Measurements from ENCODE around the gene MAP2K5. TPM values are rescaled to one million over a fixed set of nuclear protein-coding genes. Genes with fewer than 3 reads are reported as not detected.
A peak's percentile ranks its signal among the peaks of the same experiment; 100 is the strongest.

Gene MAP2K5
- total RNA-seq, 1 experiment from 2014 or later: 15.0 TPM

DNA sequence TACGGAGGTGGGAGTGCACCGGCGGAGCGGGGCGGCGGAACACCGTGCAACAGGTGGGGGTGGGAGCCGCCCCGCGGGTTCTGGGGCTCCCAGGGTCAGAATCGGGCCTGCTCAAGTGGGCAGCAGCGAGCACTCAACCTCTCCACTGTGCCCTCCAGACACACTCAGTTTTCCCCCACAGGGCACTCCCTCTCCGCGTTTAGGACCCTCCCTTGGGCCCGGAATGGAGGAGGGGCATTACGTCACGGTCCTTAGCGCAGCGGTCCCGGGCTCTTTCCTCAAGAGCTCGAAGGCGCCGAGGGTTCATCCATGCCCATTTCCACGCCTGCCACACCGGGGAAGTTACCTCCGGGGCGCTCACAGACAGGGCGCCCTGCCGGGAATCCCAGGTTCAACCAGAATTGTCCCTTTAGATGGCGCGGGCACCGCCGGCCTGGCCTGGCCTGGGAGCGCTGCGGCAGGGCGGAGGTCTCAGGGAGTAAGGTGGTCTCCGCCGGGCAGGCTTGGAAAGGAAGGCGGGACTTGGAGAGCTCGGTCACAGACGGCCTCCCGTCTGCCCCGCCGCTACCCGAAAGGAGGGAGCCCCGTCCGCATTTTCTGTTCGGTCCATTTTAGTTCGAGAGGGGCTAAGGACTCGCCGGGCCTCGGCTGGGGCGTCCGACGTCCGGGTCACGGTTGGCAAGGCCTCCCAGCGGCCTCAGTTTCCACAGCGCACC, 292.2 kb downstream of the MAP2K5 start:
- no peak overlapping the region for H2BK15ac ChIP-seq (ENCODE audit: low read depth, low read length)
- H3K9me3 Mint-ChIP-seq: peaks cover 0 to 4% of the 10 kb centered on the region in 2 experiments; a peak in 2 of 5 replicates
- peaks cover 18% of the 10 kb centered on the region for H3K23me2 ChIP-seq (ENCODE audit: insufficient read length, low read depth, low read length, poor library complexity, severe bottlenecking)
- no peak overlapping the region for H3K23ac ChIP-seq (ENCODE audit: insufficient read length, low read depth, low read length)
- no peak overlapping the region for H3K14ac ChIP-seq (ENCODE audit: insufficient read depth, low read length)
- H3K27ac ChIP-seq (ENCODE audit: insufficient read length, low read depth, low read length): no peak overlapping the region
- no peaks in the 10 kb centered on the region for H4K20me1 ChIP-seq (ENCODE audit: control insufficient read depth, insufficient read depth, insufficient read length)
- peak overlapping the region; percentile 77 for H3K4me2 ChIP-seq (ENCODE audit: insufficient read depth, insufficient read length, low read length)
- peak overlapping the region; percentile 52 to 75 for H3K4me3 Mint-ChIP-seq
- H4K8ac ChIP-seq (replicated peaks; ENCODE audit: insufficient read length, low read depth, low read length): no peak overlapping the region
- no peak for DNase-seq
- H2AFZ ChIP-seq (ENCODE audit: low read length): no peak overlapping the region
- H4K91ac ChIP-seq (ENCODE audit: insufficient read length, low read depth, low read length): no peak overlapping the region
- H3K9ac ChIP-seq (ENCODE audit: extremely low read depth, insufficient read length, low read length): no peak overlapping the region
- no peaks in the 10 kb centered on the region for H3K79me2 ChIP-seq (ENCODE audit: insufficient read depth, low read length)
- H4K5ac ChIP-seq (ENCODE audit: insufficient read length, low read depth, low read length): no peak overlapping the region
- H3K27me3 ChIP-seq (ENCODE audit: insufficient read depth, low read length): peaks cover 79% of the 10 kb centered on the region
- no peak overlapping the region for H2BK12ac ChIP-seq (ENCODE audit: insufficient read length, low read depth, low read length)
- no peak overlapping the region for H3K56ac ChIP-seq (ENCODE audit: insufficient read length, low read depth, low read length)
- no peak overlapping the region for H2BK120ac ChIP-seq (ENCODE audit: low read depth, low read length, poor library complexity, severe bottlenecking)
- H3K4me1 Mint-ChIP-seq: peaks cover 45 to 50% of the 10 kb centered on the region in 2 experiments
- peaks cover 93% of the 10 kb centered on the region for H3K27me3 Mint-ChIP-seq (ENCODE audit: low read depth)
- no peak overlapping the region for H3T11ph ChIP-seq (ENCODE audit: low read length)
- WGBS (ENCODE audit: extremely low coverage, insufficient read length, low lambda C conversion rate): no CpG with 5 or more reads among the region's 59 CpGs
- H3K9me3 ChIP-seq (ENCODE audit: control insufficient read depth, low read depth, low read length): no peaks in the 10 kb centered on the region
- peaks cover 7% of the 10 kb centered on the region; the same call in 1 of the 2 replicates for H3K4me1 ChIP-seq (ENCODE audit: insufficient read depth, low read length)
- no peak overlapping the region for H3K27ac Mint-ChIP-seq
- H2BK5ac ChIP-seq (ENCODE audit: insufficient read length, low read length): no peak overlapping the region
- TF ChIP-seq, protein P1, sequence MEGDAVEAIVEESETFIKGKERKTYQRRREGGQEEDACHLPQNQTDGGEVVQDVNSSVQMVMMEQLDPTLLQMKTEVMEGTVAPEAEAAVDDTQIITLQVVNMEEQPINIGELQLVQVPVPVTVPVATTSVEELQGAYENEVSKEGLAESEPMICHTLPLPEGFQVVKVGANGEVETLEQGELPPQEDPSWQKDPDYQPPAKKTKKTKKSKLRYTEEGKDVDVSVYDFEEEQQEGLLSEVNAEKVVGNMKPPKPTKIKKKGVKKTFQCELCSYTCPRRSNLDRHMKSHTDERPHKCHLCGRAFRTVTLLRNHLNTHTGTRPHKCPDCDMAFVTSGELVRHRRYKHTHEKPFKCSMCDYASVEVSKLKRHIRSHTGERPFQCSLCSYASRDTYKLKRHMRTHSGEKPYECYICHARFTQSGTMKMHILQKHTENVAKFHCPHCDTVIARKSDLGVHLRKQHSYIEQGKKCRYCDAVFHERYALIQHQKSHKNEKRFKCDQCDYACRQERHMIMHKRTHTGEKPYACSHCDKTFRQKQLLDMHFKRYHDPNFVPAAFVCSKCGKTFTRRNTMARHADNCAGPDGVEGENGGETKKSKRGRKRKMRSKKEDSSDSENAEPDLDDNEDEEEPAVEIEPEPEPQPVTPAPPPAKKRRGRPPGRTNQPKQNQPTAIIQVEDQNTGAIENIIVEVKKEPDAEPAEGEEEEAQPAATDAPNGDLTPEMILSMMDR (conservative IDR thresholded peaks at IDR 0.05): no peak
- no peaks in the 10 kb centered on the region for H3K79me1 ChIP-seq (ENCODE audit: insufficient read depth, low read depth, low read length, poor library complexity, severe bottlenecking)
- H3K36me3 Mint-ChIP-seq (ENCODE audit: insufficient read depth in 1 of 3, low read depth in 3 of 3): no peaks in the 10 kb centered on the region; a peak in 2 of 7 replicates
- no peak overlapping the region for H3K4ac ChIP-seq (ENCODE audit: low read depth, low read length)
- no peak overlapping the region for H3K18ac ChIP-seq (ENCODE audit: insufficient read length, low read depth, low read length)
- H2AK5ac ChIP-seq (ENCODE audit: insufficient read length, low read length): no peak overlapping the region
- no peak overlapping the region for H2BK20ac ChIP-seq (ENCODE audit: low read depth, low read length, poor library complexity, severe bottlenecking)
